Calu3 (cell line): Measurements from ENCODE around the gene PAX7. TPM values are rescaled to one million over a fixed set of nuclear protein-coding genes. Genes with fewer than 3 reads are reported as not detected.
"Not testable (repeated sequence)": the region's sequence is repeated elsewhere in the genome, so short reads cannot be mapped to it uniquely, and the experiment has no call there.

ENCODE experiments used
- BruUV-seq: library from RNA; stranded (reverse); fragments of 400-500 nt; replicated peaks from 2 replicates; lab custom pipeline; 2021; lab: Mats Ljungman, UMichigan
- CTCF ChIA-PET: fragments of 300-600 bp; sonication (Branson Sonifier 250); formaldehyde crosslinking; loops from one replicate; lab custom pipeline; 2022; ENCODE audit warnings: antibody characterized with exemption; lab: Charles Lee
- DNase-seq: peaks from one replicate; pipeline ENCODE4 v3.0.0; 2022
- H3K27ac Mint-ChIP-seq: one replicate; pipeline ENCODE4 v1.8.0; 2022; ENCODE audit warnings: mixed read lengths; ENCODE audit not compliant: unreplicated experiment
- H3K27me3 Mint-ChIP-seq: one replicate; pipeline ENCODE4 v1.8.0; 2022; ENCODE audit warnings: mixed read lengths; ENCODE audit not compliant: unreplicated experiment
- H3K36me3 Mint-ChIP-seq: one replicate; pipeline ENCODE4 v1.8.0; 2022; ENCODE audit warnings: mild to moderate bottlenecking, moderate library complexity, mixed read lengths; ENCODE audit not compliant: insufficient read depth, unreplicated experiment
- H3K4me1 Mint-ChIP-seq: one replicate; pipeline ENCODE4 v1.8.0; 2022; ENCODE audit warnings: mild to moderate bottlenecking, low read depth, mixed read lengths; ENCODE audit not compliant: unreplicated experiment
- H3K4me3 Mint-ChIP-seq: one replicate; pipeline ENCODE4 v1.8.0; 2022; ENCODE audit warnings: mild to moderate bottlenecking, low read depth, moderate library complexity, mixed read lengths; ENCODE audit not compliant: unreplicated experiment
- H3K9me3 Mint-ChIP-seq: one replicate; pipeline ENCODE4 v1.8.0; 2022; ENCODE audit warnings: low read depth, mixed read lengths; ENCODE audit not compliant: unreplicated experiment
- intact Hi-C: fragments of 100-400 bp; cut with micrococcal nuclease; formaldehyde crosslinking; loops from one replicate; pipeline ENCODE4 v1.10.0; 2022; ENCODE audit not compliant: unreplicated experiment
- total RNA-seq: library from RNA; stranded (reverse); gene quantifications from 2 replicates; pipeline ENCODE4 v1.2.3, GENCODE V29; 2022
- TF ChIP-seq, protein P1 (sequence below): fragments of 200-600 bp; IDR thresholded peaks from one replicate; pipeline ENCODE4 v1.8.0; 2022; ENCODE audit warnings: antibody characterized with exemption; ENCODE audit not compliant: unreplicated experiment

Gene PAX7
- total RNA-seq, 1 experiment from 2014 or later = not detected

DNA sequence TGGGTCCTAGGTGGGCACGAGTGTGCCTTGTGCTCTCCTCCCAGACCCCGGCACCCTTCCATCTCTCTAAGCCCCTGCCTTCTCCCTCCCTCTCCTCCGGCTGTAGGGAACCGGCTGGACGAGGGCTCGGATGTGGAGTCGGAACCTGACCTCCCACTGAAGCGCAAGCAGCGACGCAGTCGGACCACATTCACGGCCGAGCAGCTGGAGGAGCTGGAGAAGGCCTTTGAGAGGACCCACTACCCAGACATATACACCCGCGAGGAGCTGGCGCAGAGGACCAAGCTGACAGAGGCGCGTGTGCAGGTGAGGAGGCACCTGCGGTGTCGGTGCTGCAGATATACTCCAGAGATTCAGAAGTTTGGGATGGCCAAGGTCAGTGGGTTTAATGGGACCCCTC, 61.0 kb downstream of the PAX7 start:
- DNase-seq = no peak
- H3K4me1 Mint-ChIP-seq = no peaks in the 10 kb centered on the region
- no peak overlapping the region for H3K27ac Mint-ChIP-seq
- TF ChIP-seq, protein P1, sequence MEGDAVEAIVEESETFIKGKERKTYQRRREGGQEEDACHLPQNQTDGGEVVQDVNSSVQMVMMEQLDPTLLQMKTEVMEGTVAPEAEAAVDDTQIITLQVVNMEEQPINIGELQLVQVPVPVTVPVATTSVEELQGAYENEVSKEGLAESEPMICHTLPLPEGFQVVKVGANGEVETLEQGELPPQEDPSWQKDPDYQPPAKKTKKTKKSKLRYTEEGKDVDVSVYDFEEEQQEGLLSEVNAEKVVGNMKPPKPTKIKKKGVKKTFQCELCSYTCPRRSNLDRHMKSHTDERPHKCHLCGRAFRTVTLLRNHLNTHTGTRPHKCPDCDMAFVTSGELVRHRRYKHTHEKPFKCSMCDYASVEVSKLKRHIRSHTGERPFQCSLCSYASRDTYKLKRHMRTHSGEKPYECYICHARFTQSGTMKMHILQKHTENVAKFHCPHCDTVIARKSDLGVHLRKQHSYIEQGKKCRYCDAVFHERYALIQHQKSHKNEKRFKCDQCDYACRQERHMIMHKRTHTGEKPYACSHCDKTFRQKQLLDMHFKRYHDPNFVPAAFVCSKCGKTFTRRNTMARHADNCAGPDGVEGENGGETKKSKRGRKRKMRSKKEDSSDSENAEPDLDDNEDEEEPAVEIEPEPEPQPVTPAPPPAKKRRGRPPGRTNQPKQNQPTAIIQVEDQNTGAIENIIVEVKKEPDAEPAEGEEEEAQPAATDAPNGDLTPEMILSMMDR = no peak
- intact Hi-C loops = no loop called here
- H3K27me3 Mint-ChIP-seq = peaks cover 78% of the 10 kb centered on the region
- H3K9me3 Mint-ChIP-seq = no peaks in the 10 kb centered on the region
- no peaks in the 10 kb centered on the region for H3K36me3 Mint-ChIP-seq
- no peak overlapping the region for H3K4me3 Mint-ChIP-seq
- no TSS peak for BruUV-seq
- CTCF ChIA-PET = interaction anchor here (0.7 kb wide), 1 partner anchor 28 kb away, joined by 3 read pairs; no protein-coding TSS in a partner anchor

DNA sequence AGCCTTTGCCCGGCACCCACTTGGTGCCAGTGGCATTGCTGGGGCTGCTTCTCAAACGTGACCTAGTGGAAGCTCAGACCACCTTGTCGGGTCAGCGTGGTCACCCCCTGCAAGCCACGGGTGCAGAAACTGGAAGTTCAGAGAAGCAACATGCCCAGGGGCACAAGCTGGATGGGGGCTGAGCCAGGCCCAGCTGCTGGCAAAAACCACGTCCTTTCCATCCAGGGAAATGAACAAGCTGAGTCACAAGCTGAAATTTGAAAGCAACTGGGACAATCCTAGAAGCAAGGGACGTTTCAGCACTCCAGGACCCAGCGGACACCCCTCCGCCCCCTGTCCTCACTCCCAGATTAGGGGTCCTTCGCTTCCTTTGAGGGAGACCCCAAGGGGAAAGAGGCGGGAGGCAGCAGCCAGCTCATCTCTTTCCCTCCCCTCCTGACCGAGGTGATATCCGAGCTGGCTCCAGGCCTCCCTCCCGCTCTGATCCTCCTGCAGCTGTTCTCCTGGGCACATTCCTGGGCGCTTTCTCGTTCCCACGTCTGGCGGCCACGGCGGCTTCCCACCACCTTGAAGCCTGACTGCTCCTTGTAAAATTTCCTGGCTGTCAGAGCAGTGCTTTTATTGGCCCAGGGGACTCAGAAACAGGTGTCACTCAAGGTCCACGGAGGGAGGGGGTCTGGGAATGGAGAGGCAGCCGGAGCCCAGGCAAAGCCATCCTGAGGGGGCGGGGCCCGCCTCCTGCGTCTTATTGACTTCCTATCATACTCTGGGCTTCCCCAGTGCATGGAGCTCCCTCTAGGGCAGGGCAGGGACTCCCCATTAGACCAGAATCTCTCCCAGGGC, 62.8 kb downstream of the PAX7 start:
- Mint-ChIP-seq H3K27me3 (peaks cover 81% of the 10 kb centered on the region), H3K36me3 (no peaks in the 10 kb centered on the region), H3K4me3 (no peak overlapping the region), H3K9me3 (no peaks in the 10 kb centered on the region), H3K4me1 (no peaks in the 10 kb centered on the region), H3K27ac (no peak overlapping the region)
- TF ChIP-seq, protein P1 = no peak
- intact Hi-C loops = no loop called here
- CTCF ChIA-PET = no interaction called here
- no peak for DNase-seq
- no TSS peak for BruUV-seq

DNA sequence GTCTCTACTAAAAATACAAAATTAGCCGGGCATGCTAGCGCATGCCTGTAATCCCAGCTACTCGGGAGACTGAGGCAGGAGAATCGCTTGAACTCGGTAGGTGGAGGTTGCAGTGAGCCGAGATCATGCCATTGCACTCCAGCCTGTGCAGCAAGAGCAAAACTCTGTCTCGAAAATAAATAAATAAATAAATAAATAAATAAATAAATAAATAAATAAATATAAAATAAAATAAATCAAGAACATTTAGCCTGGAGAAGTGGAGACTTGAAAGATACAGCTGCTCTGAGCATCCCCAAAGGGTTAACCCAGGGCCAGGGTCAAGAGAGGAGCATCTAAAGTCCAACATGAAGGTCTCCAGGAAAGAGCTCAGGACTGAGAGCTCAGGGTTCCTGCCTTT, 63.6 kb downstream of the PAX7 start:
- H3K4me1 Mint-ChIP-seq, H3K27ac Mint-ChIP-seq, H3K9me3 Mint-ChIP-seq, H3K36me3 Mint-ChIP-seq, CTCF ChIA-PET, intact Hi-C loops, BruUV-seq, H3K4me3 Mint-ChIP-seq, DNase-seq: not testable (repeated sequence)
- peaks cover 89% of the 10 kb centered on the region for H3K27me3 Mint-ChIP-seq

DNA sequence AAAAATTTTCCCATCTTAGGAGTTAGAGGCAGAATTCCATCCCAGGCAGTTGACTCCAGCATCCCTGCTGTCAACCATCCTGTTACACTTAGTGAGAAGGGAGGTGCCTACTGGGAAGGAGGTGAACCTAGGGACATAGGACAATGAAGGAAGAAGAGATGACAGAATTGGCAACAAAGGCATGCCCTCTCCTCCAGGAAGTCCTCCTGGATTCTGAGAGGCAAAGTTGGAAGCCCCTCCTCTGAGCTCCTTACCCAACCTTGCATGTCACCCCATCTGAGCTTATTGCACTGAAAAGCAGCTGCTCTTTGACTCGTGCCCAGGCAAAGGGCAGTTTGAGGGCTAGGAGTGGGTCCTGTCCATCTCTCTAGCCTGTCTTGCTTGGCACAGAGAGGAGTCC, 66.9 kb downstream of the PAX7 start:
- CTCF ChIA-PET = no interaction called here
- Mint-ChIP-seq H3K27ac (no peak overlapping the region), H3K4me3 (no peak overlapping the region), H3K27me3 (peaks cover 85% of the 10 kb centered on the region), H3K9me3 (no peaks in the 10 kb centered on the region), H3K4me1 (no peaks in the 10 kb centered on the region), H3K36me3 (no peaks in the 10 kb centered on the region)
- intact Hi-C loops = no loop called here
- BruUV-seq = no TSS peak
- TF ChIP-seq, protein P1 = no peak
- DNase-seq = no peak

DNA sequence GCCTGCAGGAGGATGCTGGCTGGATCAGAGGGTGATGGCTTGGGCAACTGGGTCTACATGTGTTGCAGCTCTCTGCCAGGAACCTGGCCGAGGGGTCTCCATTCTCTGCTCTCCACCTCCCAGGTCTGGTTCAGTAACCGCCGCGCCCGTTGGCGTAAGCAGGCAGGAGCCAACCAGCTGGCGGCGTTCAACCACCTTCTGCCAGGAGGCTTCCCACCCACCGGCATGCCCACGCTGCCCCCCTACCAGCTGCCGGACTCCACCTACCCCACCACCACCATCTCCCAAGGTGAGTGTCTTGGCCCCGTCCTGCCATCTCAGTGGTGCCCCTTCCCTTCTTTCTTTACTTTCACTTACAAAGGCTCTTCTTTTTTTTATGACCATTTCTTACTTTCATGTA, 69.9 kb downstream of the PAX7 start:
- H3K4me3 Mint-ChIP-seq = no peak overlapping the region
- no peaks in the 10 kb centered on the region for H3K9me3 Mint-ChIP-seq
- H3K4me1 Mint-ChIP-seq = no peaks in the 10 kb centered on the region
- no peak for DNase-seq
- TF ChIP-seq, protein P1 = no peak
- intact Hi-C loops = no loop called here
- no TSS peak for BruUV-seq
- H3K36me3 Mint-ChIP-seq = no peaks in the 10 kb centered on the region
- H3K27me3 Mint-ChIP-seq = peaks cover 76% of the 10 kb centered on the region
- no peak overlapping the region for H3K27ac Mint-ChIP-seq
- CTCF ChIA-PET = no interaction called here
